Keratinocyte (primary cell): ENCODE measurements around the gene MAPRE2. TPM values are rescaled to one million over a fixed set of nuclear protein-coding genes. Genes with fewer than 3 reads are reported as not detected.

Experiments
- DNase-seq: peaks from one replicate; pipeline ENCODE4 v3.0.0-alpha.2; 2011; ENCODE audit warnings: low read depth, missing footprints, low spot score
- FAIRE-seq: peaks from 2 replicates; lab custom pipeline; 2011; peaks lifted over from hg19 to GRCh38; lab: Jason Lieb, UNC
- H2AFZ ChIP-seq: 2 replicates; pipeline ENCODE4 v1.6.0; 2012; ENCODE audit warnings: low read length, control low read depth, inconsistent platforms; ENCODE audit not compliant: control insufficient read depth
- H3K27ac ChIP-seq: 2 replicates; pipeline ENCODE4 v1.5.1; 2011; ENCODE audit warnings: low read length; ENCODE audit not compliant: control insufficient read depth, insufficient read depth
- H3K27me3 ChIP-seq: 3 replicates; pipeline ENCODE4 v1.6.0; 2011; ENCODE audit warnings: low read length; ENCODE audit not compliant: control insufficient read depth, insufficient read depth; ENCODE audit errors: extremely low read depth
- H3K36me3 ChIP-seq, 2 experiments: 2 replicates in 1 of 2; 3 replicates in 1 of 2; pipeline ENCODE4 v1.5.1; 2011; ENCODE audit warnings: low read length in 2 of 2, mild to moderate bottlenecking in 1 of 2; ENCODE audit not compliant: control insufficient read depth in 2 of 2, insufficient read depth in 2 of 2; ENCODE audit errors: extremely low read depth in 1 of 2
- H3K4me1 ChIP-seq: 3 replicates; pipeline ENCODE4 v1.5.1; 2011; ENCODE audit warnings: low read length; ENCODE audit not compliant: control insufficient read depth, insufficient read depth; ENCODE audit errors: extremely low read depth
- H3K4me2 ChIP-seq: 3 replicates; pipeline ENCODE4 v1.6.0; 2011; ENCODE audit warnings: low read depth, low read length; ENCODE audit not compliant: control insufficient read depth, insufficient read depth; ENCODE audit errors: extremely low read depth
- H3K4me3 ChIP-seq, 3 experiments: fragments of 200-600 bp in 1 of 3; sonication (generic) in 1 of 3; 2 replicates in 2 of 3; 3 replicates in 1 of 3; pipeline ENCODE4 v1.5.1; 2011 to 2016; ENCODE audit warnings: low read length in 3 of 3, mild to moderate bottlenecking in 3 of 3, control low read depth in 2 of 3, inconsistent platforms in 1 of 3, low read depth in 1 of 3, mixed read lengths in 1 of 3, mixed run types in 1 of 3, moderate library complexity in 1 of 3; ENCODE audit not compliant: control insufficient read depth in 2 of 3, insufficient read depth in 2 of 3; ENCODE audit errors: extremely low read depth in 1 of 3
- H3K79me2 ChIP-seq: 2 replicates; pipeline ENCODE4 v1.6.0; 2012; ENCODE audit warnings: low read length; ENCODE audit not compliant: control insufficient read depth, insufficient read depth
- H3K9ac ChIP-seq: 3 replicates; pipeline ENCODE4 v1.6.0; 2011; ENCODE audit warnings: low read length; ENCODE audit not compliant: control insufficient read depth, insufficient read depth; ENCODE audit errors: extremely low read depth
- H3K9me1 ChIP-seq: 3 replicates; pipeline ENCODE4 v1.6.0; 2011; ENCODE audit warnings: low read length; ENCODE audit not compliant: control insufficient read depth, insufficient read depth; ENCODE audit errors: extremely low read depth
- H3K9me3 ChIP-seq: 2 replicates; pipeline ENCODE4 v1.5.1; 2012; ENCODE audit warnings: low read depth, low read length; ENCODE audit not compliant: control insufficient read depth
- H4K20me1 ChIP-seq: 3 replicates; pipeline ENCODE4 v1.6.0; 2011; ENCODE audit warnings: low read length; ENCODE audit not compliant: control insufficient read depth, insufficient read depth; ENCODE audit errors: extremely low read depth
- EZH2 ChIP-seq: IDR thresholded peaks from one replicate; pipeline ENCODE4 v1.6.1; 2012; ENCODE audit warnings: inconsistent platforms, mild to moderate bottlenecking, low read length, moderate library complexity
- dilution Hi-C: fragments of 300-500 bp; cut with MboI; formaldehyde crosslinking; loops from one replicate; pipeline ENCODE4 v1.7.0; 2020; ENCODE audit warnings: low sequenced_read_pairs; ENCODE audit not compliant: extremely low pct_ligation_motif_present
- polyA plus RNA-seq, 5 experiments: library from polyadenylated mRNA; depleted of rRNA in 3 of 5; stranded (reverse) in 3 of 5; stranded (forward) in 1 of 5; unstranded in 1 of 5; fragments of >200 nt; gene quantifications; 1 replicate in 1 of 5; 2 replicates in 3 of 5; 3 replicates in 1 of 5; pipeline versions ENCODE4 v1.2.1 to v1.2.3, GENCODE V29; 2011 to 2012; ENCODE audit warnings: missing spikeins in 2 of 5, low read depth in 1 of 5, low replicate concordance in 1 of 5
- TF ChIP-seq, protein P1 (sequence below), 3 experiments: IDR thresholded peaks in 1 of 3; conservative IDR thresholded peaks in 1 of 3; optimal IDR thresholded peaks in 1 of 3; 2 replicates in 2 of 3; 3 replicates in 1 of 3; pipeline versions ENCODE3 to v1.5.1; 2011; ENCODE audit warnings: low read length in 3 of 3, mild to moderate bottlenecking in 3 of 3, moderate library complexity in 2 of 3, control low read depth in 1 of 3, inconsistent platforms in 1 of 3; ENCODE audit not compliant: insufficient read depth in 2 of 3; ENCODE audit errors: extremely low read depth in 1 of 3

The MAPRE2 gene
- polyA plus RNA-seq, 1 donor (not counting 4 experiments of a cell fraction or from before 2014, with no cell fraction given): 14.2 TPM

DNA sequence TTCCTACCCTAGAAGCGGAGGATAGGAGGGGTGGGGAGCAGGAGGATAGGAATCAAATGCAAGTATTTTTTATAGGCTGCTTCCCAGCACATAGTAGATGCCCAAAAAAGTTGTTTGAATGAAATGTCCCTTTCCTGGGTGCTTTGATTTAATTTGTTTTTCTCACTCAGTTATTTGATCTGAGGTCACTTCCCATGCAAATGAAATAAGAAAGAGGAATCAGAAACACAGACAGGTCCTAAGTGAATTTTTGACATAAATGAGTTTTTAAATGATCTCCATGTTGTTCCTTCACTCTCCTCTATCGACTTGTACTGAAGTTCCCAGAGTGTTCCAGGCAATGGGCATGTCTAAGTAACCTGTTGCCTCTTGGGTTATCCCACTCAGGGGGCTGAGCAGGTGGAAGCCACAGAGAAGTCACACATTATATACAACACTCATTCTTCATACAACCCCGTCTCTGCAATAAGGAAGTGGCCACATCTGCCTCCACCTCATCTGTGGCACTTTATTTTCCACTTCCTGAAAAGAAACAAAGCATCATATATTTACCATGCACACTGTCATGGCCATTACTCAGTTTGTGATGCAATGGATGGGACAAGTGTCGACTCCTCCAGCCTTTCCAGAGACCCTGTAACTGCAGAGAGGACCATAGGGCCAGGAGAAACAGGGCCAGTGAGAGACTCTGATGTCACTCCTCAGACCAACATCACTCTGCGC lies 117.7 kb downstream of the MAPRE2 start:
- H3K9me3 ChIP-seq: no peaks in the 10 kb centered on the region
- no peak overlapping the region for H3K9ac ChIP-seq
- TF ChIP-seq EZH2: no peak
- TF ChIP-seq, protein P1, sequence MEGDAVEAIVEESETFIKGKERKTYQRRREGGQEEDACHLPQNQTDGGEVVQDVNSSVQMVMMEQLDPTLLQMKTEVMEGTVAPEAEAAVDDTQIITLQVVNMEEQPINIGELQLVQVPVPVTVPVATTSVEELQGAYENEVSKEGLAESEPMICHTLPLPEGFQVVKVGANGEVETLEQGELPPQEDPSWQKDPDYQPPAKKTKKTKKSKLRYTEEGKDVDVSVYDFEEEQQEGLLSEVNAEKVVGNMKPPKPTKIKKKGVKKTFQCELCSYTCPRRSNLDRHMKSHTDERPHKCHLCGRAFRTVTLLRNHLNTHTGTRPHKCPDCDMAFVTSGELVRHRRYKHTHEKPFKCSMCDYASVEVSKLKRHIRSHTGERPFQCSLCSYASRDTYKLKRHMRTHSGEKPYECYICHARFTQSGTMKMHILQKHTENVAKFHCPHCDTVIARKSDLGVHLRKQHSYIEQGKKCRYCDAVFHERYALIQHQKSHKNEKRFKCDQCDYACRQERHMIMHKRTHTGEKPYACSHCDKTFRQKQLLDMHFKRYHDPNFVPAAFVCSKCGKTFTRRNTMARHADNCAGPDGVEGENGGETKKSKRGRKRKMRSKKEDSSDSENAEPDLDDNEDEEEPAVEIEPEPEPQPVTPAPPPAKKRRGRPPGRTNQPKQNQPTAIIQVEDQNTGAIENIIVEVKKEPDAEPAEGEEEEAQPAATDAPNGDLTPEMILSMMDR (optimal IDR thresholded peaks at IDR 0.05 in 1 of 3, IDR thresholded peaks at IDR 0.05 in 1 of 3, conservative IDR thresholded peaks at IDR 0.05 in 1 of 3; ENCODE audit: extremely low read depth in 1 of 3, insufficient read depth in 2 of 3, low read length in 3 of 3): no peak
- H3K36me3 ChIP-seq: no peaks in the 10 kb centered on the region
- dilution Hi-C loops: no loop called here
- no peaks in the 10 kb centered on the region for H3K27me3 ChIP-seq
- H3K79me2 ChIP-seq: no peaks in the 10 kb centered on the region
- H3K9me1 ChIP-seq: no peaks in the 10 kb centered on the region
- FAIRE-seq: no peak
- H3K4me2 ChIP-seq: no peak overlapping the region
- no peak overlapping the region for H3K4me3 ChIP-seq
- DNase-seq: no peak
- H3K4me1 ChIP-seq: no peaks in the 10 kb centered on the region
- H2AFZ ChIP-seq: no peak overlapping the region
- no peaks in the 10 kb centered on the region for H4K20me1 ChIP-seq
- H3K27ac ChIP-seq: no peak overlapping the region

DNA sequence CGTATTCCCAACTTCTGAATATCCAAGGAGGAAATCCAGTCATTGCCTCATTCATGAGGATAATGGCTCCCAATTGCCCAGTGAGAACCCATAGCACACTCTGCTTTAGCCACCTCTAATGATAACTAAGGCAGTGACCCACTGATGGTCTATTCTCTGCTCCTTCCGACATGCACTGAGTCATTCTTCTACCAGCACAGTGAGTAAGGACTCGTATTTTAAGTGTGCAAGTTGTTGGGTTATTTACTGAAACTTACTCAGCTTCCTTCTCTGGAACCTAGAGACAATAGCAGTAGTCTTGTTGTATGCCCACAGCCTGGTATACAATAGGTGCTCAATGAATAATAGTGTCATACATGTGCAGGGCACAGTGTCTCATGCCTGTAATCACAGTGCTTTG lies 118.6 kb downstream of the MAPRE2 start:
- dilution Hi-C loops: no loop called here
- FAIRE-seq (no peak), DNase-seq (no peak)
- Histone ChIP-seq H2AFZ (no peak overlapping the region), H4K20me1 (no peaks in the 10 kb centered on the region), H3K9ac (no peak overlapping the region), H3K4me3 (no peak overlapping the region), H3K27ac (no peak overlapping the region), H3K27me3 (no peaks in the 10 kb centered on the region), H3K79me2 (no peaks in the 10 kb centered on the region), H3K9me3 (no peaks in the 10 kb centered on the region), H3K4me2 (no peak overlapping the region), H3K36me3 (no peaks in the 10 kb centered on the region), H3K9me1 (no peaks in the 10 kb centered on the region), H3K4me1 (no peaks in the 10 kb centered on the region)
- no peak for TF ChIP-seq EZH2
- TF ChIP-seq, protein P1 (optimal IDR thresholded peaks at IDR 0.05 in 1 of 3, IDR thresholded peaks at IDR 0.05 in 1 of 3, conservative IDR thresholded peaks at IDR 0.05 in 1 of 3; ENCODE audit: extremely low read depth in 1 of 3, insufficient read depth in 2 of 3, low read length in 3 of 3): no peak
